Measurements from ENCODE around the gene GHRL. TPM values are rescaled to one million over a fixed set of nuclear protein-coding genes. Genes with fewer than 3 reads are reported as not detected.

The GHRL gene
- total and polyA plus RNA-seq, 2 of the 4 experiments (the other 2 are of a cell fraction) = 0.27 TPM; not detected in 1

GRCh38 chr3:10280177-10280529 lies 12.6 kb downstream of the GHRL start:
- H3K27ac ChIP-seq (ENCODE audit: insufficient read depth, low read length) = no peak overlapping the region
- H3K18ac ChIP-seq (ENCODE audit: low read depth, low read length) = no peak overlapping the region
- intact Hi-C loops (cut with micrococcal nuclease) = loop anchor here (10.0 kb wide), 1 partner anchor 435 kb away; the partner anchor contains the start of gene RPUSD3
- no peak overlapping the region for H4K8ac ChIP-seq (ENCODE audit: low read depth in 2 of 2, low read length in 2 of 2)
- H3K23ac ChIP-seq (ENCODE audit: low read depth, low read length) = no peak overlapping the region
- ChIA-PET CTCF (no interaction called here), POLR2A (ENCODE audit: unreplicated experiment) (no interaction called here)
- peaks cover 28 to 29% of the 10 kb centered on the region in 2 experiments for H3K79me1 ChIP-seq (ENCODE audit: low read depth in 1 of 2, low read length in 2 of 2)
- no peak overlapping the region for H3K9ac ChIP-seq (ENCODE audit: low read depth, low read length)
- no peak overlapping the region for H3K4ac ChIP-seq (ENCODE audit: low read depth, low read length)
- no peaks in the 10 kb centered on the region for H3K9me3 ChIP-seq (ENCODE audit: control insufficient read depth, insufficient read depth, low read length)
- no peak overlapping the region for H3K4me3 ChIP-seq (ENCODE audit: insufficient read depth, low read depth, low read length)
- WGBS, 2 experiments (ENCODE audit: extremely low coverage in 2 of 2, insufficient read length in 1 of 2) = 86% methylated on average over 2 of the region's 5 CpGs; no CpG with 5 or more reads in 1 of the 2 experiments
- dilution Hi-C loops (cut with HindIII; ENCODE audit: low sequenced_read_pairs, unreplicated experiment) = no loop called here
- H3K4me2 ChIP-seq (ENCODE audit: low read depth, low read length) = no peak overlapping the region
- no peaks in the 10 kb centered on the region; the same call in 1 of the 2 replicates for H3K9me1 ChIP-seq (ENCODE audit: insufficient read depth, low read length)
- no peak overlapping the region for H3K14ac ChIP-seq (replicated peaks; ENCODE audit: low read depth, low read length)
- H2AFZ ChIP-seq (replicated peaks; ENCODE audit: low read length, poor library complexity) = no peak overlapping the region
- no peak for ATAC-seq (ENCODE audit: low read depth)
- H2AK5ac ChIP-seq (ENCODE audit: low read depth, low read length) = no peak overlapping the region
- H3K4me1 ChIP-seq (ENCODE audit: control insufficient read depth, insufficient read depth, low read length) = no peaks in the 10 kb centered on the region
- no TSS peak for BruUV-seq (replicated peaks)
- no peak overlapping the region for H4K5ac ChIP-seq (ENCODE audit: low read depth, low read length)
- DNase-seq = no peak
- peaks cover 44% of the 10 kb centered on the region for H3K36me3 ChIP-seq (ENCODE audit: control insufficient read depth, insufficient read depth, low read length)
- peak overlapping the region; percentile 66 for H2AK9ac ChIP-seq (replicated peaks; ENCODE audit: low read depth, low read length, poor library complexity)
- no peak overlapping the region for H2BK5ac ChIP-seq (ENCODE audit: low read depth, low read length, poor library complexity, severe bottlenecking)
- no peak overlapping the region for H2BK20ac ChIP-seq (ENCODE audit: low read depth, low read length)
- H3K56ac ChIP-seq (ENCODE audit: extremely low read depth, insufficient read depth, low read length) = no peak overlapping the region
- in situ Hi-C loops (cut with MboI; ENCODE audit: low sequenced_read_pairs) = no loop called here
- no peaks in the 10 kb centered on the region for H3K27me3 ChIP-seq (ENCODE audit: control insufficient read depth, insufficient read depth, low read length)
- no peak overlapping the region for H2BK15ac ChIP-seq (ENCODE audit: low read depth, low read length)
- no peak overlapping the region for H4K91ac ChIP-seq (ENCODE audit: insufficient read depth, low read depth, low read length)
- TF ChIP-seq SMC3 (IDR thresholded peaks at IDR 0.05; ENCODE audit: low read depth, low read length) (no peak), RCOR1 (IDR thresholded peaks at IDR 0.05; ENCODE audit: insufficient replicate concordance, low read length) (no peak), MAZ (IDR thresholded peaks at IDR 0.05; ENCODE audit: borderline replicate concordance, low read depth, low read length) (no peak), CTCF (conservative IDR thresholded peaks at IDR 0.05; ENCODE audit: low read depth, low read length) (no peak), USF2 (IDR thresholded peaks at IDR 0.05; ENCODE audit: low read depth, low read length) (no peak), NFE2L2 (IDR thresholded peaks at IDR 0.05; ENCODE audit: low read depth, low read length) (no peak), CHD1 (IDR thresholded peaks at IDR 0.05; ENCODE audit: low read depth, low read length) (no peak), MXI1 (IDR thresholded peaks at IDR 0.05; ENCODE audit: borderline replicate concordance, low read depth, low read length) (no peak), MAFK (IDR thresholded peaks at IDR 0.05; ENCODE audit: low read depth, low read length) (no peak), BHLHE40 (IDR thresholded peaks at IDR 0.05; ENCODE audit: low read depth, low read length) (no peak), ELK1 (IDR thresholded peaks at IDR 0.05; ENCODE audit: borderline replicate concordance, low read depth, low read length) (no peak), POLR2A (IDR thresholded peaks at IDR 0.05; ENCODE audit: low read depth, low read length) (no peak), FOS (IDR thresholded peaks at IDR 0.05; ENCODE audit: low read depth, low read length) (no peak), RFX5 (IDR thresholded peaks at IDR 0.05; ENCODE audit: low read depth, low read length) (no peak)
- no peak overlapping the region for H2BK120ac ChIP-seq (ENCODE audit: low read depth, low read length)
- peaks cover 19% of the 10 kb centered on the region for H4K20me1 ChIP-seq (ENCODE audit: insufficient read depth, low read length)

Data from IMR-90 (cell line).